HT1080 (cell line): ENCODE results near the gene DHX40. TPM values are rescaled to one million over a fixed set of nuclear protein-coding genes. Genes with fewer than 3 reads are reported as not detected.
"Not testable (repeated sequence)": the region's sequence is repeated elsewhere in the genome, so short reads cannot be mapped to it uniquely, and the experiment has no call there.

ENCODE experiments used
- DNase-seq: peaks from one replicate; pipeline ENCODE4 v3.0.0-alpha.2; 2015; ENCODE audit warnings: low read depth
- total RNA-seq: library from RNA; depleted of rRNA; stranded (reverse); fragments of >200 nt; shearing (Covaris generic); gene quantifications from 2 replicates; pipeline ENCODE4 v1.2.3, GENCODE V29; 2014

DHX40 gene
- total RNA-seq, 1 experiment from 2014 or later = 21.2 TPM

DNA sequence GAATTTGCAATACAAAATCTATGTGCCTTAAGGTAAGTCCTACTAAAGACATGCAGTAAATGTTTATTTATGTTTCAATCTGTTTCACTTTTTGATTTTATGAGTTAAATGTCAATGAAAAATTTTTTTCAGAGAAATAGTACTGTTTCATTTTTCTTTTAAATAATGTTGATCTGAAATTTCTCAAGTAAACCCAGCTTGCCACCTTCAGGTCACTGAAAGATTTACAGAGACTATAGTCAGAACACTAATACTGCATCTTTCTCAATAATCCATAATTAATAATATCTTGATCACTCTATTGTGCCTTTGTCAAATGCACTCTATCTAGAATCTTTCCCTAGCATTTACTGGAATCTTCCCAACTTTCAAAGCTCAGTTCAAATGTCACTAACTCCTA, 6.5 kb upstream of the DHX40 start:
- DNase-seq = no peak

DNA sequence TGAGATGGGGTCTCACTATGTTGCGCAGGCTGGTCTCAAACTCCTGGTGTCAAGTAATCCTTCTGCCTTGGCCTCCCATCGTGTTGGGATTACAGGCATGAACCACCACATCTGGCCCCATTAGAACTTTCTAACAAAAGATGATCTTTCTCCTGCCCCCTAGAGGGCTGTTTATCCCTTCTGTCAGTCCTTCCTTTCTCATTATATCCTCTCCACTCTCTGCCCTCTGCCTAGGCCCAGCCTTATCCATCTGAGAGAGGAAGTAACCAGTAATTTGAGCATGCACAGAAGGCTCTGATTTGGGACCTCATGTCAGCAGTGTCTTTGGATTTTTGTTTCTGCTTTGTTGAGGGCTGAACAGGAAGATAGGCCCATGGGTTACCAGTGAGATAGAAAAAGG, 4.4 kb upstream of the DHX40 start:
- peak; percentile 44 for DNase-seq

DNA sequence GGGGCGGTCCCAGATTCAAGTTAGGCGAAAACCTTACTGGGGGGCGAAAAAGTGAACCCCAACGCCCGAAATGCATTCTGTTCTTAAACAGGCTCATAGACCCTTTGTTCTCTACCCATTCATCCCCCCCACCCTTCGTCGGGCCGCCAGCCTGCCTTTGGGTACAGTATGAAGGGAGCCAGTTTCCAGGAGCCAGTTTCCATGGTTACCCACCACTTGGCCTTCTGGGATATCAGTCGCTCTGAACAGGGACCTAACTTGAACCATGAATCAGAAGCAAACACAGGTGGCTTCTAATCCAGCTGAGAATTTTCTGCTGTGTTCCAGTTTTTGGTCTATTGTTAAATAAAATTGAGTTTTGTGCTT, 532 bp downstream of the DHX40 start:
- peak; percentile 73 for DNase-seq

DNA sequence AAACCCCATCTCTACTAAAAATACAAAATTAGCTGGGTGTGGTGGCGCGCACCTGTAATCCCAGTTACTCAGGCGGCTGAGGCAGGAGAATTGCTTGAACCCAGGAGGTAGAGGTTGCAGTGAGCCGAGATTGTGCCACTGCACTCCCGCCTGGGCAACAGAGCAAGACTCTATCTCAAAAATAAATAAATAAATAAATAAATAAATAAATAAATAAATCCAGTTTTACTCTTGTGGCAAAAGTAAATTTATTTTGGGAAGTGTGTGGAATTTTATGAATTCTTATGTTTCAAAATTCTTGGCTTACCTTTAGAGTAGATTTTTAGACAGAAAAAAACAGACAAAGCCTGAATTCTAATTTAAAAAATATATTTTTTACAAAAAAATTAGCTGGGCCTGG, 3.7 kb downstream of the DHX40 start:
- not testable (repeated sequence) for DNase-seq

DNA sequence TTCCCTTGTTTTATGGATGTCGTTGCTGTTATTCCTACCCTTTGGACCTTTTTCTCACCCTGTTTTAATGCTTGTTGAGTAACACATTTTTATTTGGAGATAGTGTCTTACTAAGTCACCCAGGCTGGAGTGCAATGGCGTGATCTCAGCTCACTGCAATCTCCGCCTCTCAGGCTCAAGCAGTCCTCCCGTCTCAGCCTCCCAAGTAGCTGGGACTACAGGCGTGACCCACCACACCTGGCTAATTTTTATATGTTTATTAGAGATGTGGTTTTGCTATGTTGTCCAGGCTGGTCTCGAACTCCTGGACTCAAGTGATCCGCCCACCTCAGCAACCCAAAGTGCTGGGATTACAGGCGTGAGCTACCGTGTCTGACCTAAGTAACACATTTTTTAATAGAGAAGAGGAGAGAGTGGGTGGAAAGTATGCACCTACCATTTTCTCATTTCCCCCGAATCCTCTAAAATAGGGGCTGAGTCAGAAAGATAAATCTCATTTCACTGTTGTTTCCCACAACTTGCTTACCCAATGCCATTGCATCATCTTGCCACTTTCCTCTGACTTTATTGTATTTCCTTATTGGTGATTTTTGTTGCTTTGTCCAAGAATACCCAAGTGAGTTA, 7.0 kb downstream of the DHX40 start:
- DNase-seq = no peak

DNA sequence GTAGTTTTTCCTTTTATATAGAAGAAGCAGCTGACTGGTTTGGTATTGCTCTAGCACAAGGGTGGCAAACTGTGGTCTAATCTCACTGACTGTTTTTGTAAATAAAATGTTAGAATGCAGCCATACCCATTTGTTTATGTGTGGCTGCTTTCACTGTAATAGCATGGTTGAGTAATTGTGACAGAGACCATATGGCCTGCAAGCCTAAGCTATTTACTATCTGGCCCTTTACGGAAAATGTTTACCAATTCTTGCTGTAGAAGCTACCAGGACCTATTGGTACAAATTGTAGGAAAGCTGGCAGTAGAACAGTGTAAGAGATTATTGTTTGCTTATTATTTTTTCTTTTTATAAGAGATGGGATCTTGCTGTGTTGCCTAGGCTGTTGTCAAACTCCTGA, 18.8 kb downstream of the DHX40 start:
- DNase-seq = not testable (repeated sequence)

DNA sequence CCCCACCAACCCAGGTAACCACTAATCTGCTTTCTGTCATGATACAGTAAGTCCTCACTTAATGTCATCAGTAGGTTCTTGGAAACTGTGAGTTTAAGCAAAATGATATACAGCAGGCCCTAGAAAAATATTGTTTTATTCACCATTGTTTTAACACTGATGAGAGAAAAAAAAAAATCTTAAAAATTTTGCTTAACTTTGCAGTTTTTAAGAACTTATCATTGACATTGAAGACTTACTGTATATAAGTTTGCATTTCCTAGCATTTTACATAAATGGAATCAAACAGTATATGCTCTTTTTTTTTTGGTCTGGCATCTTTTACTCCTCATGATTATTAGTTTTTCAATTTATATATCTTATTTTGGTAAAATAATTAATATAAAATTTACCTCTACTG, 34.8 kb downstream of the DHX40 start:
- no peak for DNase-seq

DNA sequence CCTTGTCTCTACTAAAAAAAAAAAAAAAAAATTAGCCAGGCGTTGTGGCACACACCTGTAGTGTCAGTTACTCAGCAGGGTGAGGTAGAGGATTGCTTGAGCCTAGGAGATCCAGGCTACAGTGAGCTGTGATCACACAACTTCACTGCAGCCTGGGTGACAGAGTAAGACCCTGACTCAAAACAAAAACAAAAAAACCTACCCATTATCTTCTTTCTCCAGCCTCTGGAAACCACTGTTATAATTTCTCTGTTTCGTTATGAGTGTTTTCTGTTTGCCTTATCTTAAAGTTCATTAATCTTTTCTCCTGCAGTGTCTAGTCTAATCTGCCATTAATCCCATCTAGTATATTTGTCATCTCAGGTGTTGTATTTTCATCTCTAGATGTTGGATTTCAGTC, 35.7 kb downstream of the DHX40 start:
- no peak for DNase-seq

DNA sequence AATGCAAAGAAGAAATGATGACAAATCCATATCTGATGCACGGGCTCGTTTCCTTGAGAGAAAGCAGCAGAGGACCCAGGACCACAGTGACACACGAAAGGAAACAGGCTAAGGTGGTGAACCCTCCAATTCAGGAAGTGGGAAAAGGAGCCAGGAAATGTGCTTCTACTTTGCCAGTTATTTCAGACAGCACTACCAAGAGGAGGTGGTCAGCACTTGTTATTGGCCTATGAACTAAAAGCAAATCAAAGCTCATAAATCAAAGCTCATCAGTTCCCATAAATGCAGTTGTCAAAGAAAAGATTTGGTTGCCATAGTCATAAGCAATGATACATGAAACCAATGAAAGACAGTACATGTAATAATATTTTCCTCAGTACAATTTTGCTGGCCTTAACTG, 41.7 kb downstream of the DHX40 start:
- no peak for DNase-seq

DNA sequence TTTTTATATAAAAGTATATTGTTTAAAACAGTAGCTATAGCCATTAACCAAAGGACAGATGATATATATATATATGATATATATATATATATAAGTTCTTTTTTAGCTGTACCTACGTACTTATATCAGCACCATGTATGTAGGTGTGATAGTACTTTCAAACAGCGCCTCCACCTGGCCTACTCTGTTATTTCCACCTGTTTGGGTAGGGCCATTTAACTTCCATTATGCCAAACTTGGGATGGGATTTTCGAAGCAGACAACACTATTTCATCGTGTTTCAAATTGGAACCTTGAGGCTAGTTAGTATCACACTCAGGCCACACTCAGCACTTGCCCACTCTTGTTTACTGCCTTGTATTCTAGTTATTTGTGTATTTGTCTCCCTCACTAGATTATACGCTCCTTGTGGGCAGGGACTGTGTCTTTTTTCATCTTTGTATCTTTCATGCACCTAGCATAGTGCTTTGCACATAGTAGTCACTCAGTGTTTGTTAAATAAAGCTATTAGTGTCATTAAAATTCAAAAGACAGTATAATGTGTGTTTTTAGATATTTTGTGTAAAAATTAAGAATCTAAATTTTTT, 42.5 kb downstream of the DHX40 start:
- DNase-seq = no peak

DNA sequence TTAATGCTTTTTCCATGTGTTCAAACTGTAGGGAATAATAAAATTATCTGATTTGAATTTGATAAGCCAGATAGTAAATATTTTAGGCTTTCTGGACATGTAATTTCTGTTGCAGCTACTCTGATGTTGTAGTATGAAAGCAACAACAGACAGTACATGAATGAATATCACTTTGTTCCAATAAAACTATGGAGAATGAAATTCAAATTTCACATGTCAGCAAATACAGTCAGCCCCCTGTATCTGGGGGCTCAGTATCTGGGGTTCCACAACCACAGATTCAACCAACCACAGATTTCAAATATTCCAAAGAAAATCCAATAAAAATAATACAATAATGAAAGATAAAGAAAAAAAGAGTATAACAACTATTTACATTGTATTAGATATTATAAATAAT, 46.1 kb downstream of the DHX40 start:
- no peak for DNase-seq

DNA sequence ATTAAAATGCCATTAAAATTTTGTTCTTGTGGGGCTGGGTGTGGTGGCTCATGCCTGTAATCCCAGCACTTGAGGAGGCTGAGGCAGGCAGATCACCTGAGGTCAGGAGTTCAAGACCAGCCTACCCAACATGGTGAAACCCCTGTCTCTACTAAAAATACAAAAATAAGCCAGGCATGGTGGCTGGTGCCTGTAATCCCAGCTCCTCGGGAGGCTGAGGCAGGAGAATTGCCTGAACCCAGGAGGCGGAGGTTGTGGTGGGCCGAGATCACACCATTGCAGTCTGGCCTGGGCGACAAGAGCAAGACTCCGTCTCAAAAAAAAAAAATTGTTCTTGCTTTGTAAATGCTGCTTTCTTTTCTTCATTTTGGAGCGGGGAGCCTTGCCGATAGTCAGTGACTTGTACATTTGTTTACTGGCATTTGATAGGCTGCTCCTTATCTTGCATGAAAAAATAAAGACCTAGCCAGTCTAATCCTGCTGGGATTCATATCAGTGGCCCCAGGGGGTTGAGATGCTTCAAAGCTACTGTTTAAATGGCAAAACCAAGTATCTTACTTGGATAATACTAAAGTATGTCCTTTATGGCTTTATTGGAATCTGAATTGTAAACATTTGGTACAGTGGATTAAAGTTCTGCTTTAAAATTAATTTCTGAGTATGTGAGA, 51.0 kb downstream of the DHX40 start:
- DNase-seq = no peak

DNA sequence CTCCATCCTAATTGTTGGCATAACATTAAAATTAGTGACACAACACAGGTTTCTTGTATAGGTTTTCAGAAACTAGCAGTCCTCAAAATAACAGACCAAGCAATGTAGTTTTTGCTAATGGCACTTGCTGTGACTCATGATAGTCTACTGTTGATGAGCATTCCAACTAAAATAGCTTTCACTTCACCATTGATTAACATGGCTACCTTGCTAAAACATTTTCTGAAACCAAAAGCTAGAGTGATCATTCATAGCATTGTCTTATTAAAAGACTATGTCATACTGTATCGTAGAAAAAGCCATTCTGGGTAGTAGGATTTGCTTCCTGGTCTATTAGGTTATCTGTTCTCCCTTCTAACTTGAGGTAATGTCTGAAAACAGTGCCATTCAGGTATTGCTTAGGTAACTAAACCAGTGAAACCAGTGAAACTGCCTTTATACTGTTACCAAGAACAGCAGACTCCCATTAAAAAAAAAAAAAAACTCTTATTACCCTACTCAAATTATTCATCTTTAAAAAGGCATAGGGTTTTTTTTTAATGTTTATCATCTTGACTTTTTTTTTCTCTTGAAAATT, 51.8 kb downstream of the DHX40 start:
- no peak for DNase-seq

DNA sequence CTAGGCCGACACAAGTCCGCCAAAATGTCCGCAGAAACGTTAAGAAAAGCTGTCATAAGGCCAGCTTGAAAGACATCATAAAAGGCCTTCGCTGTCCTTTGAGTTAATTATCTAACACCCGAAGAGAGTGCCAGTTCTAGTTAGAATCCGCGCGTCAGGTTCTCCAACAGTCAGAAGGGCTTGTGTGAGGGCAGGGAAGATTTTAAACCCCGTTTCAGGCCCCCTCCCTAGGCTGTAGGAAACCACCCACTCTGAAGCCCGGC, 53.6 kb downstream of the DHX40 start:
- no peak for DNase-seq

DNA sequence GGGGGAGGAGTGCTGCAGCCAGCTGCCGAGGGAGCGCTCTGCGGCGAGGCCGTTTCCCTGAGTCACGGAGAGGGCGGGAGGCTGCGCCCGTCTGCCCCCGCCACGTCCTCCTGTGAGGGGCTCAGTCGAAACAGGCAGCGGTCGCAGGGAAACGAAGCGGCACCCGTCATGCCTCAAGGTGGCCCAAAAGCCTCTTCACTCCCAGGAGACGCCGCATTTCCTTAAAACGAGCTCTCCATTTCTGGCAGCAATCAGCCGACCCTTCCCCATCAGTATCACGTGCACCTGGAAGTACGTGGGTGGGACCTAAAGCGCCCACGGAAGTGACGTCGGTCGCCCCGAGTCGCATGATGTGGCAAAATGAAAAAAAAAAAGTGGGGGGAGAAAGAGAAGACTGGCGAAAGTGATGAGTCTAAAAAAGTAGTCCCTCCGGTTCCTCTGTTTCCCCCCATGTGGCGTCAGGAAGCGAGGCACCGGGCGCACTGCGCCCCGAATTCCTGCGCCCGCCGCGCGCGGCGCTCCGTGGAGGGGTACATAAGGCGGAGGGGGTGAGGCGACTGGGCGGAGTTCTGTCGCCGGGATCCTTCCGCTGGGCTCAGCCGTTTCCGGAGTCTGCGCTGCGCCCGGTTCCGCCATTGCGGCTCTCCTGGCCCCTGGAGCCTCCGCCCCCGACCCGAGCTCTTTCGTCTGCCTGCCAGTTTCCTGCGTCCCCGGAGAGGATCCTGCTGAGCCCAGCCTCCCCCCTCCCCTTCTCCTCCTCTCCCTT, 54.1 kb downstream of the DHX40 start, which contains the start of gene CLTC:
Gene CLTC, plus strand, starts transcription at position 598 of the 766 bp plus-strand sequence. CDS start 237 bp downstream, outside the sequence.
- DNase-seq = peak; percentile 90

DNA sequence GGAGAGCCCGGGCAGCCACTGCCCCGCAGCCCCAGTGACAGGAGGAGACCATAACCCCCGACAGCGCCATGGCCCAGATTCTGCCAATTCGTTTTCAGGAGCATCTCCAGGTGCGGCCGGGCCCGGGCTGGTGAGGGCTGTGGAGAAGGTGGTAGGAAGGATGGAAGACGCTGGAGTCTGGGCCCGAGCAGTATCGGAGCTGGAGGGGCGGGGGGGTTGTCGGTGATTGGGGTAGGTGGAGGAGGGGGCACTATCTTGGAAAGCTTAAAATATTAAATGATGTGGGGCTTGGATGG, 54.6 kb downstream of the DHX40 start:
- DNase-seq = no peak

DNA sequence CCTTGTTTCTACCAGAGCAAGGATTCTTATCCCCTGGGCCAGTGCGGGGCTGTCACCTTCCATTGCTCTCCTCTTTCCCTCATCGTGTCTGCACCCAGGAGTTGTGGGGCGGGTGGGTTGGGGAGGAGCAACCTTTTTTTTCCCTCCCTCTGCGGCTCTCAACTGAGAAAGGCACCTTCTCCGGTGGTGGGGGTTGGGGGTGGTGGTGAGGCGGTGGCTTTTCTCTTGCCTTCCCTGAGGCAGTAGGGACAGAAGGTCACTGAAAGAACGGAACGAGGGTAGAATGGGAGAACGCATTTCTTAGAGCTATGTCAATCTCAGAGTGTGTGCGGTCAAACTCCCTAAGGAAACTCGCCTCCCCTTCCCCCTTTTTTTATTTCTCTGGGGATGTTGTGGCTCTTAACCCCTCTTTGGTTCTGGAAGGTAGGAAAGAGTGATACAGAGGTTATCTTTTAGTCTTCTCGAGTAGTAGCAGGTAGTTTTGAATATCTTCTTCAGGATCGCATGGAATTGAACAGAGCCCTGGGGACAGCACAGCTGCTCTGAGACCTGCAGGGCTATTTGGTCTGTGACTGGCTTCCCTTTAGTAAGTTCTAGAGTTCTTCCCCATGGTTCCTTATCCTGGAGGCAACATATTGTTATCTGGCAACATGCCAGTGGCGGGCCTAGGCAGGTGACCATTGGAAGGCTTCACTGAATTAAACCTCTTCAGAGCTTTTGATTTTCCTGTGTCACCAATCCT, 55.3 kb downstream of the DHX40 start:
- DNase-seq = peak; percentile 13

DNA sequence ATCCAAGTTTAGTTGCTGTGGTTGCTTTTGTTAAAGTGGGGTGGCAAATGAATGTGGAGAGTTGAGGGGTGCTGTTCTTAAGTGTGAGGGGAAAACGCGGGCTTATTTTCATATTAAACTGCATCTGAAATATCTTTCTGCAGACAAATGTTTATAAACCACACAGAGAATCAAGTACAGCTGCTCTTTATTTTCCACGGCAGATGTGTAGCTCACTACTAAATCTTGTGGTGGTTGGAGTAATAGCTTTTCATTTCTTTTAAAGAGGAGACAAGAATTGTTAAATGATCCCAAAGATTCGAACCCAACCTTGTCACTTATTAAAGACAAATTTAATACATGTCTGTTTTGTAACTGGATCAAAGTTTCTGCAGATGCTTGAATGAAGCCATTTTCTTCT, 56.4 kb downstream of the DHX40 start:
- no peak for DNase-seq

DNA sequence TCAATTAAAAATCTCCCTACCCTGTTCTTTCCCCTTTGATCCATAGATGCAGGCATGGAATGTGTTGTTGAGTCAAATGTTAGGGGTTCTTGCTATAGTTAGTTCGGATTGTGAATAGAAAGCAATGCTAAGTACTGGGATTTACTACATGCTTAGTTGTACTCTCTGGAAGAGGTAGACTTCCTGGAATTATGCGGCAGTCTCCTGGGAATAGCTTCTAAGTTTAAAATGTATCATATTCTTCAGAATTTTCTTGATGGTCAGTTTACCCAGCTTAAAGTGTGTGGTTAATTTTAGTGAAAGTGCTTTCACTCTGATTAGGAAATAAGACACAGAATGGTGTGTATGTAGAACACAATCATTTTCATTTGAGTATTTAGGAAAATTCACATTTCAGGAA, 57.7 kb downstream of the DHX40 start:
- DNase-seq = no peak

DNA sequence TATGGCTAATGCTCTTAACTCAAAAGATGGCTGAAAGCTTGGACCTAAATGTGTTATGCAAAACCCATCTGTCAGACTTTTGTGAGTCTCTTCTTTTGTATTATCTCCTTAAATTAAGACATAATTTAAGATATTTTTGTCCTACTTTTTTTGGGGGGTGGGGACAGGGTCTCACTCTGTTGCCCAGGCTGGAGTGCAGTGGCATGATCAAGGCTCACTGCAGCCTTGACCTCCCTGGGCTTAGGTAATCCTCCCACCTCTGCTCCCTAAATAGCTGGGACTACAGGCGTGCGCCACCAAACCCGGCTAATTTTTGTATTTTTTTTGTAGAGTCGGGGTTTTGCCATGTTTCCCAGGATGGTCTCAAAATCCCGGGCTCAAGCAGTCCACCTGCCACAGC, 61.3 kb downstream of the DHX40 start:
- no peak for DNase-seq

DNA sequence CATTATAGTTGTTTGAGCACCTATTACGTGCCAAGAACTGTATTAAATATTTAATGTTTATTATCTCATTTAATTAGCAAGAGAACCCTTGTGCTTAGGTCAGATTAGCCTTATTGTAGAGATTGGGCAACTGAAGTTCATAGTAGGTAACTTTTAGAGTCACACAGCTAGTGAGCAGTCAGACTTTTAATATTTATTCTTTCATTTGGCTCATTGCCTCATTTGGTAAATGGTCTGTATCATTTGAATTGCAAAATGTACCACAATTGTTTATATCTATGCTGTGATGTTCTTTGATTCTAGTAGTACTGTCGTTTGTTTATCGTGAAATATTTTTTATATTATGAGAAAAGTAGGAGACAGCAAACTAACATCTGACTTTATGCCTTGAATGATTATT, 61.9 kb downstream of the DHX40 start:
- DNase-seq = no peak

DNA sequence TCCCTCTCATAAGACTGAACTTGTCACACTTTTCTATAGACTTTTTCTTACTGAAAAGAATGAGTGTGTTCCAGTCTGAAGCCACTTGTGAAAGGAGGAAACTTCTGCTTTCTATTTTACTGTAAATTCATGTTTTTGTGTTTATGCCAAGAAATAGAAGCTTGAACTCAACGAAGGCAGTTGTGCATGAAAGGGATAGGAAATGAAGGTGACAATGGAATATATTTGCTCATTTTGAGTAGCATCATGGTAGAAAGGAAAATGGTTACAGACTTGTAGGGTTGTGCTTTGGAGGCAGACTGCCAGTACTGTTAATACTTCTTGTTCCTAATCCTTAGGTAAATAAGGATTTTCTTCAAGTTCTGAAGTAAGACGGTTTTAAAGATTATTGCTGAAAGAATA, 62.4 kb downstream of the DHX40 start:
- DNase-seq = no peak
